Kidney capillary endothelial cell (primary cell): ENCODE measurements around the gene IFFO2.
A peak's percentile ranks its signal among the peaks of the same experiment; 100 is the strongest.
"Not testable (repeated sequence)": the region's sequence is repeated elsewhere in the genome, so short reads cannot be mapped to it uniquely, and the experiment has no call there.

ENCODE experiments used
- DNase-seq: peaks from one replicate; pipeline ENCODE4 v3.0.0-alpha.2; 2018; ENCODE audit warnings: low spot score

IFFO2 gene

GRCh38 chr1:18893120-18893519 is 63.4 kb downstream of the IFFO2 start:
- DNase-seq = no peak

- DNase-seq = not testable (repeated sequence)
Observed at GRCh38 chr1:18891858-18892257, 64.6 kb downstream of the IFFO2 start.

GRCh38 chr1:18891426-18891780 is 65.1 kb downstream of the IFFO2 start:
- DNase-seq = no peak

DNA sequence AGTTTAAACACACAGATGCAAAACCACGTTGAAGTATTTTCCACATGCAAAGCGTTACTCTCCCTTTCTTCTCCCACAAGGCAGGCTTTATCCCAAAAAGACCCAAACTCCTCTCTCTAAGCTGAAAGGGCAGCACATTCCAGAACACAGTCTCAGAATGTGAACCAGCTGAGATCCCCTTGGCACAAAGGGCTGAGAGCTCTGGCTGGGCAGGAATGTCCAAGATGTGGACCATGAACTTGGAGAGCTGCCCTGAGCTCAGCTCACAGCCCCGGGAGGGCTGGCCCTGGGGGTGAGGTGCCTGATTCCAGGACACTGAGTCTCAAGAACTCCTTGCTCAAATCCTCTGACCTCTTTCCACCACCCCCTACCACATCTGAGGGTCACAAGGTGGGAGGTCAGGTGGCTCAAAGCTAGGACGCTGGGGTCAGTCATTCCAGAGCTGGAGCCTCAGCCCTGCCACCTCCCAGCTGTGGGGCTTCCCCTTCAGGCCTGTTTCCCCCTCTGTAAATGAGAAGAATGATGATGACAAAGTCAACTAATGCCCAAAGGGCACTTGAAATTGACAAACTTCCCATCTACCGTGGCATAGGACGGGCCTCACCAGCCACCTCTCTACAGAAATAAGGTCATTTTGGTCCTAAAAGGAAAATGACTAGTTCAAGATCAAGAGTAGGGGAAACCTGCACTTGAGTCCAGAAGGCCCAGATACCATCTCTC is 65.6 kb downstream of the IFFO2 start:
- DNase-seq = no peak

GRCh38 chr1:18886003-18886335 is 70.5 kb downstream of the IFFO2 start:
- no peak for DNase-seq

DNA sequence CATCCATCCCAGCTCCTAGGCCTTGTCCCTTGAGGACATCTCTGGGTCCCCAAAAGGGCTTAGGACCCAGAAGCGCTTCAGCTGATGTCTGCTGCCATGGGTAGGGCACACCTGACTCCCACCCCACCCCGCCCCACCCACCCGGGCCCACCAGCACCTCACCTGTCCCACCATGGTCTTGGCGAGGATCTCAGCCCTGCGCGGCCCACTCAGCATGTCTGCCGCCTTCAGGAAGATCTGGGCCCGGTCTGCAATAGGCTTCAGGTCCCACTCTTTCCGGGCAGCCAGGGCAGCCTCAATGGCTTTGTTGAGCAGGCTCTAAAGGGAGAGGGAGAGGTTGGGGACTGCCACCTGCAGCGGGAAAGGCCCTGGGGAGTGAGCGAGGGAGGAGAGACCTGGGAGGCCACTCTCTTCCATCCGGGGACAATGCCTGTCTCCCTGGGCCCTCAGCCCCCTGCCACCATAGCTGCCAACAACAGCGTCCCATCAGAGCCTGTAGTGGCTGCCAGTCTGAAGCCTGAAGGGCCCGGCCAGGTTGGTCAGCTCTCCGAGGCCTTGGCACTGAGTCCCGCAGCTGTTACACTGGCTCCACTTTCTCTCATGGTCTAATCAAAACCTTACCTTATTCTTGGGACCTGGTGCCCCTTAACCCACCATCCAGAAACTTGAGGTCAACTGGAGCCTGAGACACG is 71.0 kb downstream of the IFFO2 start:
- no peak for DNase-seq

DNA sequence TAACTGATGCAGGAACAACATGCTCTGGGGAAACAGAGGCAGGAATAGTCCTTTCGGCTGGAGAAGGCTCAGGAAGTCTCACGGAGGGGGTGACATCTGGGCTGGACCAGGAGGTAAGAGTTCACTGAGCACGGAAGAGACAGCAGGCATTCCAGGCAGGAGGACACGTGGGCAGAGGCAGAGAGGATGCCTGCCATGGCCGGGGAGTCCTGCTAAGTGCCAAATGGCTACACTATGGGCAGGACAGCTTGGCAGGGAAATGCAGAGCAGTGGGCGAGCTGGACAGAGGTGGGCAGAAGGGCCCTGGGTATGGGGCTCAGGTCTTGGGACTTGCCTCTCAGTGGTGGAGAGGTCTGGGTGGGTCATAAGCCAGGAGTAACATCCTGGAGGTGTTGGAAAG is 71.7 kb downstream of the IFFO2 start:
- no peak for DNase-seq

- no peak for DNase-seq
Observed at GRCh38 chr1:18884419-18884717, 72.1 kb downstream of the IFFO2 start.

- peak; percentile 66 for DNase-seq
Observed at GRCh38 chr1:18883636-18884418, 72.6 kb downstream of the IFFO2 start.

DNA sequence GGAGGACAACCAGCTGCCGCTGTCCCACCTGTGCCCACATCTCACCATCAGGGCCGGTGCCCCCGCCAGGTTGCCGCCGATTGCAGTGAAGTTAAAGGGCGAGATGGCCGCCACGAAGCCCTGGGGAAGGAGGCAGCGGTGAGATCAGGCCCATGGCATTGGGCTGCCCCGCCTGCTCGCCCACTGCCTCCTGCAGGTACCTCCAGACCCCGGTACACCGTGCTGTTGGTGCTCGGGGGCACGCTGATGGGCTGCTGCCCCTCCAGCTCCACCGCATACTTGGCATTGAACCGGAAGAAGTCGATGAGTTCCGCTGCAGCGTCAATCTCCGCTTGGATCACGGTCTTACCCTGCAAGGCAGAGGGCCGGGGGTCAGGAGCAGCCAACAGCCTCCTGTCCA is 73.4 kb downstream of the IFFO2 start:
- no peak for DNase-seq

- no peak for DNase-seq
Observed at GRCh38 chr1:18882486-18882885, 74.0 kb downstream of the IFFO2 start.

DNA sequence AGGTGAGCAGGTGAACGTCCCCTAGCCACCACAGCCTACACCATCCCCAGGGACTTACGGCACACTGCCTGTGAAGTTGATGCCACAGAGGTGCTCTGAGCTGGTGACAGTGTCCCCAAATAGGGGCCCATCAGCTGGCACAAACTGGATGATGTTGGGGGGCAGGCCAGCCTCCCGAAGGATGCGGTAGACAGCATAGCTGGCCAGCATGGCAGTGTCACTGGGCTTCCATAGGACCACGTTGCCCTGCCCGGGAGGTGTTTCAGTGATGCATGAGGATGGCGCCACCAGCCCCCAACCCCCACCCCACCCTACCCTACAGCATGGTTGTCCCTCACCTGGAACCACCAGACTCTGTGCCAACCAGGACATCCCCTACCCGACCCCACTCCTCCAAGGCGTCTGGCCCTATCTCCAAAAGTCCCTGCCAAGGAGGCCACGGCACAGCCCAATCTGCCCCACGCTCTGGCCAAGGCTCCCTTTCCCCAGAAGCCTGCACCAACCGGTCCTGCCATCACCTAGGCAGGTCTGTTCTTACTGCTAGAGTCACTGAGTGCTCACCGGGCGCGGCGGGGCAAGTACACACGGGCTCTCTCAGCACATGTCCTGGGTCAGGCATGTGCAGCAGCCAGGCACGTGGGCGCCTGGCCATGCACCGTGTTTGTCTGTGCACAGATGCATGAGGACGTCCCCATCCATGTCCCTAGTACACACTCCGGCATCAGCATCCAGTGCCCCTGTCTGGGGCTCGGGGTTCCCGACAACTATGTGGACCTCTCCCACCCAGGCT is 74.6 kb downstream of the IFFO2 start:
- no peak for DNase-seq

DNA sequence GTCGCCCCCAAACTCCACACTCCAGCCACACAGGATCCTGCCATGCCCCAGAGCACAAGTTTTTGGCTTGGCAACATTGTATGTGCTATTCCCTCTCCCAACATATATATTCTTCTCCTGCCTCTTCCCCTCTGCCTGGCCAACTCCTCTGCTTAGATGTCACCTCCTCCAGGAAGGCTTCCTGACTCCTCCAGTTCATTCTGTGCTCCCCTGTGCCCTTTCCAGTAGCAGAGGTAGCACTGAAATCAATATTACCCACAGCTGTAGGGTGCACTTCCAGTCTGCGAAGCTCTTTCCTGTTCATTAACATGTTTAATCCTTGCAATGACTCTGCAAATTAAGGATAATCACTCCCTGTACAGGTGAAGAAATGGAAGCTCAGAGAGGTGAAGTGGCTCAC is 75.3 kb downstream of the IFFO2 start:
- DNase-seq = no peak

GRCh38 chr1:18880585-18880984 is 75.9 kb downstream of the IFFO2 start:
- no peak for DNase-seq

- DNase-seq = no peak
Observed at GRCh38 chr1:18879791-18880309, 76.6 kb downstream of the IFFO2 start.

DNA sequence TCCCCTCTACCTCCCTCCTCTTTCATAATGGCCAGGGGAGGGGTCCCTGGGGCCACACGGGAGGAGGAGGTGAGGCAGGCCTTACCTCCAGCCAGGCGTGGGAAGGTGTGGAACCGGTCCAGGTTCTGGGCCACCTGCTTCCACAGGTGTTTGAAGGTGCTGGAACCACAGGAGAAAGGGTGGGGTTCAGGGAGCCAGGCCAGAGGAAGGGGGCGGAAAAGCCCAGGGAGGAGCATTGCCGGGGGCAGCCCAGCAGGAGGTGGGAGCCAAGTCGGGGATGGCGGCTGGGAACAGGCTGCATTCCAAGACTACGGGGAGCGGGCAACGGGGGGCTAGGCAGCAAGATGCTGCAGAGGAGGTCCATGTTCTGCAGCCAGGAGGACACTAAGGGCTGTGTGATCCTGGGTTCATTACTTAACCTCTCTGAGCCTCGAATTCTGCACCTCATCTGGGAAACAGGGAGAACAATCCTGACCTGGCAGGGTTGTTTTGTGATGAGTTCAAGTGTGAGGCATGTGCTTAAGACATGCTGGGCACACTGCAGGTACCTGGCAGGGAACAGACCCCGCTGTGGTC is 77.2 kb downstream of the IFFO2 start:
- no peak for DNase-seq

DNA sequence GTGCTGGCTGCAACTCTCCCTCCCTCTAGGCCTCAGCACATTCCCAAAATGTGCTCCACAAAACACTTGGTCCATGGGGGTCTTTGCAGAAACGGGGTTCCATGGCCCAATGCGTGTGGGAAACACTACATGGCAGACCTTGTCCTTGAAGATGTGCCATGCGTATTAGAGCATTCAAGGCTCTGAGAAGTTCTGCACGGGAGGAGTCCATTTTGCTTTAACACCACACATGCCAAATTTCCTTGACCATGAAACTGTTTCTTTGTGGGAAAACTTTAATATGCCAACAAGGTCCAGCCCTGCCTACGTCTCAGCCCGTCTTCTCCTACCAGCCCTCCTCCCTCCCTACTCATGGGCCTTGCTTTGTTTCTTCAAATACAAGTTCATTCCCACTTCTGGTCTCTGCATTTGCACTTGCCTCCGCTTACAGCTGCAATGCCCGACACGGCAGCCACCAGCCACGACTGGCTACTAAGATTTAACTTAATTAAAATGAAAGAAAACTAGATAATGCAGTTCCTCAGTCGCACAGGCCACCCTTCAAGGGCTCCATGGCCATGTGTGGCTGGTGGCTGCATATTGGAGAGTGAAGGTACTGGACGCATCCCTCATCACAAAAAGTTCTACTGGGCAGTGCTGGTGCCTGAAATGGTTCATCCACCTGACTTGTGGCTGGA is 77.8 kb downstream of the IFFO2 start:
- no peak for DNase-seq

GRCh38 chr1:18877282-18877681 is 79.2 kb downstream of the IFFO2 start:
- no peak for DNase-seq

GRCh38 chr1:18876210-18876609 is 80.3 kb downstream of the IFFO2 start:
- DNase-seq = no peak

DNA sequence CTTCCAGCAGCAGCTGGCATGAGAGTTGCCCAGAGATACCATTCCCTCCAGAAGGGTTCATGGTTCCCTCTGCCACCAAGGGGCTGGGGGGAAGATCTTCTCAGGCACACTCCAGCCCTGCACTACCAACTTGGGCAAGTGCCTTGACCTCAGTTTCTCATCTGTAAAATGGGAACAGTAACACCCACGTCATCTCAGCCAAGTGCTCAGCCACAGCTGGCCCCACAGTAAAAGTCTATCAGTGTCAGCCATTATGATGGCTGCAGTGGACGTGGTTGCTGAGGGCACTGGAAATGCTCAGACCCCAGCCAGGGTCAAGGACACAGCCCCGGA is 80.7 kb downstream of the IFFO2 start:
- no peak for DNase-seq

DNA sequence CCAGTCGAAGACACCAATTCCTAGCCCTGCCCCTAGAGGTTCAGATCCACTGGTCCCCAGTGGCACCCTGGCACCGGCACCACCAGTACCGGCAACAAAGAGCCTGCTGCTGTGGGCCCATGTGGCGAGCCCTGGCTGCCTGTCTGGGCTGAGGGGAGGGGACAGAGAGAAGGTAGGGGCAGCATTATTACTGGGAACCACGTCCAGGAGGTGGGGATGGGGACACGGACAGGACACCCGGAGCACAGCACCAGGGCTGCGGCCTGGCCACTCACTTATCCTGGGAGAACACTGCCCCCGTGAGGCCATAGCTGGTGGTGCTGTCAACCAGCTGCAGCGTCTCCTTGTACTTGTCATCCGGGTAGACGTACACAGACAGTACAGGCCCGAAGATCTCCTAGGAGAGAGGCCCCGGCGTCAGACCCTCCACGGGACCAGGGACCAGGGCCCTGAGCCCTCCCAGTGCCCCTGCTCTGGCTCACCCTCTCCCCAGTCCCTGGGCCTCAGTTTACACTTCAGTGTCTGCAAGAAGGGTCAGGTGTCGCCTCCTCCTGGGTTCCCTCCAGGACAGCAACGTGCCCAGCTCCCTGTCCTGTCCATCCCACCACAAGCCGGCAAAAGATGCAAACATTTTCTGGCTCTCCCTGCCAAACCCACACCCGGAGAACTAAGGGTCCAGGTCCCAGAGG is 81.2 kb downstream of the IFFO2 start:
- DNase-seq = peak; percentile 80
